H9 (cell line): ENCODE results near the gene SRC. TPM values are rescaled to one million over a fixed set of nuclear protein-coding genes. Genes with fewer than 3 reads are reported as not detected.

Source experiments
- DNase-seq: peaks from one replicate; pipeline ENCODE4 v3.0.0-alpha.2; 2017
- H2AFZ ChIP-seq: one replicate; pipeline ENCODE4 v1.6.1; 2013; ENCODE audit warnings: mild to moderate bottlenecking, low read length, control low read depth, moderate library complexity
- H2AK5ac ChIP-seq: 2 replicates; pipeline ENCODE4 v1.6.1; 2013; ENCODE audit warnings: low read length, control low read depth, mixed read lengths; ENCODE audit not compliant: insufficient read length
- H2BK120ac ChIP-seq: one replicate; pipeline ENCODE4 v1.6.1; 2013; ENCODE audit warnings: low read depth, mild to moderate bottlenecking, low read length, control low read depth, inconsistent platforms; ENCODE audit not compliant: poor library complexity, severe bottlenecking
- H2BK12ac ChIP-seq: 2 replicates; pipeline ENCODE4 v1.6.1; 2013; ENCODE audit warnings: low read length, control low read depth, mixed read lengths, low read depth; ENCODE audit not compliant: insufficient read length
- H2BK15ac ChIP-seq: 2 replicates; pipeline ENCODE4 v1.6.1; 2013; ENCODE audit warnings: low read depth, low read length, control low read depth
- H2BK20ac ChIP-seq: one replicate; pipeline ENCODE4 v1.6.1; 2013; ENCODE audit warnings: low read depth, mild to moderate bottlenecking, low read length, control low read depth, inconsistent platforms; ENCODE audit not compliant: poor library complexity, severe bottlenecking
- H2BK5ac ChIP-seq: 2 replicates; pipeline ENCODE4 v1.6.1; 2013; ENCODE audit warnings: low read length, control low read depth, mixed read lengths; ENCODE audit not compliant: insufficient read length
- H3K14ac ChIP-seq: 2 replicates; pipeline ENCODE4 v1.6.1; 2013; ENCODE audit warnings: low read length, control low read depth; ENCODE audit not compliant: insufficient read depth
- H3K18ac ChIP-seq: 2 replicates; pipeline ENCODE4 v1.6.1; 2013; ENCODE audit warnings: low read depth, mild to moderate bottlenecking, mixed read lengths, low read length, control low read depth; ENCODE audit not compliant: insufficient read length
- H3K23ac ChIP-seq: 2 replicates; pipeline ENCODE4 v1.6.1; 2013; ENCODE audit warnings: low read length, control low read depth, mixed read lengths, low read depth; ENCODE audit not compliant: insufficient read length
- H3K23me2 ChIP-seq: 2 replicates; pipeline ENCODE4 v1.6.1; 2013; ENCODE audit warnings: low read depth, mild to moderate bottlenecking, mixed read lengths, low read length, control low read depth; ENCODE audit not compliant: insufficient read length, poor library complexity, severe bottlenecking
- H3K27ac ChIP-seq: 2 replicates; pipeline ENCODE4 v1.5.1; 2013; ENCODE audit warnings: low read length, control low read depth, mixed read lengths, low read depth; ENCODE audit not compliant: insufficient read length
- H3K27me3 ChIP-seq: 2 replicates; pipeline ENCODE4 v1.6.1; 2013; ENCODE audit warnings: low read length, control low read depth, inconsistent platforms; ENCODE audit not compliant: insufficient read depth
- H3K4ac ChIP-seq: 2 replicates; pipeline ENCODE4 v1.6.1; 2013; ENCODE audit warnings: low read depth, mild to moderate bottlenecking, control low read depth, inconsistent platforms, low read length, moderate library complexity
- H3K4me1 ChIP-seq: 2 replicates; pipeline ENCODE4 v1.6.1; 2013; ENCODE audit warnings: low read length, control low read depth, inconsistent platforms; ENCODE audit not compliant: insufficient read depth
- H3K4me2 ChIP-seq: 2 replicates; pipeline ENCODE4 v1.6.1; 2013; ENCODE audit warnings: low read length, control low read depth, mixed read lengths; ENCODE audit not compliant: insufficient read length, insufficient read depth
- H3K56ac ChIP-seq: 2 replicates; pipeline ENCODE4 v1.6.1; 2013; ENCODE audit warnings: low read depth, mild to moderate bottlenecking, mixed read lengths, low read length, control low read depth; ENCODE audit not compliant: insufficient read length
- H3K79me1 ChIP-seq: 2 replicates; pipeline ENCODE4 v1.6.1; 2013; ENCODE audit warnings: low read depth, mild to moderate bottlenecking, moderate library complexity, low read length, control low read depth, inconsistent platforms; ENCODE audit not compliant: insufficient read depth, poor library complexity, severe bottlenecking
- H3K79me2 ChIP-seq: 2 replicates; pipeline ENCODE4 v1.6.1; 2013; ENCODE audit warnings: low read length, control low read depth, inconsistent platforms; ENCODE audit not compliant: insufficient read depth
- H3K9ac ChIP-seq: 2 replicates; pipeline ENCODE4 v1.6.1; 2013; ENCODE audit warnings: low read length, control low read depth, mixed read lengths; ENCODE audit not compliant: insufficient read length; ENCODE audit errors: extremely low read depth
- H3K9me3 ChIP-seq: one replicate; pipeline ENCODE4 v1.6.1; 2013; ENCODE audit warnings: low read depth, low read length, inconsistent platforms; ENCODE audit not compliant: control insufficient read depth
- H3T11ph ChIP-seq: one replicate; pipeline ENCODE4 v1.6.1; 2013; ENCODE audit warnings: mild to moderate bottlenecking, low read length, control low read depth, inconsistent platforms
- H4K20me1 ChIP-seq: one replicate; pipeline ENCODE4 v1.6.1; 2013; ENCODE audit not compliant: control insufficient read depth, insufficient read length, insufficient read depth
- H4K5ac ChIP-seq: 2 replicates; pipeline ENCODE4 v1.6.1; 2013; ENCODE audit warnings: low read depth, mild to moderate bottlenecking, mixed read lengths, low read length, control low read depth; ENCODE audit not compliant: insufficient read length
- H4K8ac ChIP-seq: replicated peaks from 2 replicates; pipeline ENCODE4 v1.6.1; 2013; ENCODE audit warnings: low read length, control low read depth, mixed read lengths, low read depth; ENCODE audit not compliant: insufficient read length
- H4K91ac ChIP-seq: 2 replicates; pipeline ENCODE4 v1.6.1; 2013; ENCODE audit warnings: low read depth, mild to moderate bottlenecking, moderate library complexity, mixed read lengths, low read length, control low read depth; ENCODE audit not compliant: insufficient read length
- H3K27ac Mint-ChIP-seq, 3 experiments: 2 replicates in 2 of 3; 3 replicates in 1 of 3; pipeline ENCODE4 v1.8.0; 2020 to 2021; ENCODE audit warnings: mixed read lengths in 3 of 3, mild to moderate bottlenecking in 1 of 3, moderate library complexity in 1 of 3
- H3K27me3 Mint-ChIP-seq: 2 replicates; pipeline ENCODE4 v1.8.0; 2021; ENCODE audit warnings: low read depth, mild to moderate bottlenecking, moderate library complexity, mixed read lengths
- H3K36me3 Mint-ChIP-seq, 3 experiments: 2 replicates in 2 of 3; 3 replicates in 1 of 3; pipeline ENCODE4 v1.8.0; 2020 to 2021; ENCODE audit warnings: low read depth in 3 of 3, mixed read lengths in 3 of 3; ENCODE audit not compliant: insufficient read depth in 1 of 3
- H3K4me1 Mint-ChIP-seq, 2 experiments: 2 replicates each; pipeline ENCODE4 v1.8.0; 2020; ENCODE audit warnings: mixed read lengths in 2 of 2
- H3K4me3 Mint-ChIP-seq, 2 experiments: 2 replicates in 1 of 2; 3 replicates in 1 of 2; pipeline ENCODE4 v1.8.0; 2020 to 2021; ENCODE audit warnings: mild to moderate bottlenecking in 2 of 2, mixed read lengths in 2 of 2, moderate library complexity in 1 of 2
- H3K9me3 Mint-ChIP-seq, 2 experiments: 2 replicates in 1 of 2; 3 replicates in 1 of 2; pipeline ENCODE4 v1.8.0; 2020; ENCODE audit warnings: mild to moderate bottlenecking in 2 of 2, mixed read lengths in 2 of 2, moderate library complexity in 1 of 2
- WGBS: extraction: QIAGEN DNeasy Blood & Tissue Kit; methylation state at CpG from one replicate; pipeline ENCODE4 v1.1.7; 2013; ENCODE audit warnings: missing lambda C conversion rate, low lambda C conversion rate, mixed read lengths; ENCODE audit not compliant: insufficient read length; ENCODE audit errors: extremely low coverage; 5-methylcytosine and 5-hydroxymethylcytosine counted together
- total RNA-seq: library from RNA; stranded (reverse); gene quantifications from 2 replicates; pipeline ENCODE4 v1.2.1, GENCODE V29; 2021
- TF ChIP-seq, protein P1 (sequence below): fragments of 200-600 bp; sonication (generic); conservative IDR thresholded peaks from 3 replicates; pipeline ENCODE4 v1.8.0; 2021; ENCODE audit warnings: antibody characterized with exemption, mild to moderate bottlenecking

Gene SRC
- total RNA-seq, 1 experiment from 2014 or later = 44.5 TPM

DNA sequence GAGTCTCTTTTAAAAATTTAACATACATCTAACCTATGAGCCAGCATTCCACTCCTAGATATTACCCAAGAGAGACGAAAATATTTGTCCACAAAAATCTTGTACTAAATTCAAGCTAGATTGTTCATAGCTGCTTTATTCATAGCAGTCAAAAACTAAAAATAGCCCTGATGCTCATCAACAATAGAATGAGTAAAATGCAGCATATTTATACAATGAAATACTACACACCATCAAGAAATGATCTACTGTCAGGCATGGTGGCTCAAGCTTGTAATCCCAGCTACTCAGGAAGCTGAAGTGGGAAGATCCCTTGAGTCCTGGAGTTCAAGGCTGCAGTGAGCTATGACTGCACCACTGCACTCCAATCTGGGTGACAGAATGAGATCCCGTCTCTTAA is 22.0 kb upstream of the SRC start:
- no peaks in the 10 kb centered on the region for H3K79me2 ChIP-seq
- H3K23ac ChIP-seq = no peak overlapping the region
- no peak overlapping the region for H3K4ac ChIP-seq
- no peaks in the 10 kb centered on the region for H3K9me3 Mint-ChIP-seq
- H3K9ac ChIP-seq = no peak overlapping the region
- H3K9me3 ChIP-seq = no peaks in the 10 kb centered on the region
- H3K23me2 ChIP-seq = no peaks in the 10 kb centered on the region
- H3K4me1 Mint-ChIP-seq = peaks cover 12% of the 10 kb centered on the region in 2 experiments
- H3K4me2 ChIP-seq = no peak overlapping the region
- H3K27ac Mint-ChIP-seq = no peak overlapping the region
- TF ChIP-seq, protein P1, sequence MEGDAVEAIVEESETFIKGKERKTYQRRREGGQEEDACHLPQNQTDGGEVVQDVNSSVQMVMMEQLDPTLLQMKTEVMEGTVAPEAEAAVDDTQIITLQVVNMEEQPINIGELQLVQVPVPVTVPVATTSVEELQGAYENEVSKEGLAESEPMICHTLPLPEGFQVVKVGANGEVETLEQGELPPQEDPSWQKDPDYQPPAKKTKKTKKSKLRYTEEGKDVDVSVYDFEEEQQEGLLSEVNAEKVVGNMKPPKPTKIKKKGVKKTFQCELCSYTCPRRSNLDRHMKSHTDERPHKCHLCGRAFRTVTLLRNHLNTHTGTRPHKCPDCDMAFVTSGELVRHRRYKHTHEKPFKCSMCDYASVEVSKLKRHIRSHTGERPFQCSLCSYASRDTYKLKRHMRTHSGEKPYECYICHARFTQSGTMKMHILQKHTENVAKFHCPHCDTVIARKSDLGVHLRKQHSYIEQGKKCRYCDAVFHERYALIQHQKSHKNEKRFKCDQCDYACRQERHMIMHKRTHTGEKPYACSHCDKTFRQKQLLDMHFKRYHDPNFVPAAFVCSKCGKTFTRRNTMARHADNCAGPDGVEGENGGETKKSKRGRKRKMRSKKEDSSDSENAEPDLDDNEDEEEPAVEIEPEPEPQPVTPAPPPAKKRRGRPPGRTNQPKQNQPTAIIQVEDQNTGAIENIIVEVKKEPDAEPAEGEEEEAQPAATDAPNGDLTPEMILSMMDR = no peak
- H2AK5ac ChIP-seq = no peak overlapping the region
- H4K20me1 ChIP-seq = no peaks in the 10 kb centered on the region
- H3K79me1 ChIP-seq = no peaks in the 10 kb centered on the region
- H3K27me3 Mint-ChIP-seq = peaks cover 1% of the 10 kb centered on the region; the same call in 1 of the 2 replicates
- WGBS = no CpG with 5 or more reads among the region's 2 CpGs
- no peak overlapping the region for H4K91ac ChIP-seq
- no peak for DNase-seq
- no peak overlapping the region for H2BK20ac ChIP-seq
- no peak overlapping the region for H4K5ac ChIP-seq
- peaks cover 7% of the 10 kb centered on the region; the same call in 1 of the 2 replicates for H3K4me1 ChIP-seq
- H2AFZ ChIP-seq = no peak overlapping the region
- no peaks in the 10 kb centered on the region for H3K36me3 Mint-ChIP-seq
- H3K4me3 Mint-ChIP-seq = no peak overlapping the region
- H3K18ac ChIP-seq = no peak overlapping the region
- no peak overlapping the region for H2BK120ac ChIP-seq
- no peak overlapping the region for H2BK12ac ChIP-seq
- no peak overlapping the region for H2BK5ac ChIP-seq
- H4K8ac ChIP-seq = no peak overlapping the region
- no peak overlapping the region for H3K56ac ChIP-seq
- H3K14ac ChIP-seq = no peak overlapping the region
- H3K27me3 ChIP-seq = no peaks in the 10 kb centered on the region
- no peak overlapping the region for H3K27ac ChIP-seq
- H2BK15ac ChIP-seq = no peak overlapping the region
- H3T11ph ChIP-seq = no peak overlapping the region
